ENCODE data around the gene PLEKHG1.

Gene PLEKHG1

GRCh38 chr6:150638765-150639164 is 39.1 kb downstream of the PLEKHG1 start:
- ATAC-seq: no peak

GRCh38 chr6:150639823-150640331 is 40.2 kb downstream of the PLEKHG1 start:
- ATAC-seq: no peak
- TF ChIP-seq, protein P1, sequence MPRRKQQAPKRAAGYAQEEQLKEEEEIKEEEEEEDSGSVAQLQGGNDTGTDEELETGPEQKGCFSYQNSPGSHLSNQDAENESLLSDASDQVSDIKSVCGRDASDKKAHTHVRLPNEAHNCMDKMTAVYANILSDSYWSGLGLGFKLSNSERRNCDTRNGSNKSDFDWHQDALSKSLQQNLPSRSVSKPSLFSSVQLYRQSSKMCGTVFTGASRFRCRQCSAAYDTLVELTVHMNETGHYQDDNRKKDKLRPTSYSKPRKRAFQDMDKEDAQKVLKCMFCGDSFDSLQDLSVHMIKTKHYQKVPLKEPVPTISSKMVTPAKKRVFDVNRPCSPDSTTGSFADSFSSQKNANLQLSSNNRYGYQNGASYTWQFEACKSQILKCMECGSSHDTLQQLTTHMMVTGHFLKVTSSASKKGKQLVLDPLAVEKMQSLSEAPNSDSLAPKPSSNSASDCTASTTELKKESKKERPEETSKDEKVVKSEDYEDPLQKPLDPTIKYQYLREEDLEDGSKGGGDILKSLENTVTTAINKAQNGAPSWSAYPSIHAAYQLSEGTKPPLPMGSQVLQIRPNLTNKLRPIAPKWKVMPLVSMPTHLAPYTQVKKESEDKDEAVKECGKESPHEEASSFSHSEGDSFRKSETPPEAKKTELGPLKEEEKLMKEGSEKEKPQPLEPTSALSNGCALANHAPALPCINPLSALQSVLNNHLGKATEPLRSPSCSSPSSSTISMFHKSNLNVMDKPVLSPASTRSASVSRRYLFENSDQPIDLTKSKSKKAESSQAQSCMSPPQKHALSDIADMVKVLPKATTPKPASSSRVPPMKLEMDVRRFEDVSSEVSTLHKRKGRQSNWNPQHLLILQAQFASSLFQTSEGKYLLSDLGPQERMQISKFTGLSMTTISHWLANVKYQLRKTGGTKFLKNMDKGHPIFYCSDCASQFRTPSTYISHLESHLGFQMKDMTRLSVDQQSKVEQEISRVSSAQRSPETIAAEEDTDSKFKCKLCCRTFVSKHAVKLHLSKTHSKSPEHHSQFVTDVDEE (CRISPR knock-in tag; IDR thresholded peaks at IDR 0.05): no peak
- TF ChIP-seq SNAI2 (CRISPR knock-in tag; IDR thresholded peaks at IDR 0.05) (no peak), CSDC2 (CRISPR knock-in tag; IDR thresholded peaks at IDR 0.05) (no peak), BACH2 (CRISPR knock-in tag; IDR thresholded peaks at IDR 0.05; ENCODE audit: borderline replicate concordance) (no peak), OSR1 (CRISPR knock-in tag; IDR thresholded peaks at IDR 0.05) (no peak), GLIS3 (CRISPR knock-in tag; IDR thresholded peaks at IDR 0.05) (no peak), TOX (CRISPR knock-in tag; IDR thresholded peaks at IDR 0.05; ENCODE audit: borderline replicate concordance) (no peak), ISL1 (CRISPR knock-in tag; IDR thresholded peaks at IDR 0.05) (no peak)
- TF ChIP-seq, protein P2, sequence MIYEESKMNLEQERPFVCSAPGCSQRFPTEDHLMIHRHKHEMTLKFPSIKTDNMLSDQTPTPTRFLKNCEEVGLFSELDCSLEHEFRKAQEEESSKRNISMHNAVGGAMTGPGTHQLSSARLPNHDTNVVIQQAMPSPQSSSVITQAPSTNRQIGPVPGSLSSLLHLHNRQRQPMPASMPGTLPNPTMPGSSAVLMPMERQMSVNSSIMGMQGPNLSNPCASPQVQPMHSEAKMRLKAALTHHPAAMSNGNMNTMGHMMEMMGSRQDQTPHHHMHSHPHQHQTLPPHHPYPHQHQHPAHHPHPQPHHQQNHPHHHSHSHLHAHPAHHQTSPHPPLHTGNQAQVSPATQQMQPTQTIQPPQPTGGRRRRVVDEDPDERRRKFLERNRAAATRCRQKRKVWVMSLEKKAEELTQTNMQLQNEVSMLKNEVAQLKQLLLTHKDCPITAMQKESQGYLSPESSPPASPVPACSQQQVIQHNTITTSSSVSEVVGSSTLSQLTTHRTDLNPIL (CRISPR knock-in tag; IDR thresholded peaks at IDR 0.05; ENCODE audit: low read depth): no peak

More at GRCh38 chr6:150638765-150639164, 39.1 kb downstream of the PLEKHG1 start:
- TF ChIP-seq ZFP30 (CRISPR knock-in tag; IDR thresholded peaks at IDR 0.05): no peak
- TF ChIP-seq ZFP3 (CRISPR knock-in tag; IDR thresholded peaks at IDR 0.05): no peak
- TF ChIP-seq RARB (CRISPR knock-in tag; IDR thresholded peaks at IDR 0.05): no peak
- TF ChIP-seq GLIS3 (CRISPR knock-in tag; IDR thresholded peaks at IDR 0.05): no peak
- no peak for TF ChIP-seq ISL1 (CRISPR knock-in tag; IDR thresholded peaks at IDR 0.05)
- no peak for TF ChIP-seq PATZ1 (CRISPR knock-in tag; IDR thresholded peaks at IDR 0.05; ENCODE audit: borderline replicate concordance)
- TF ChIP-seq, protein P3, sequence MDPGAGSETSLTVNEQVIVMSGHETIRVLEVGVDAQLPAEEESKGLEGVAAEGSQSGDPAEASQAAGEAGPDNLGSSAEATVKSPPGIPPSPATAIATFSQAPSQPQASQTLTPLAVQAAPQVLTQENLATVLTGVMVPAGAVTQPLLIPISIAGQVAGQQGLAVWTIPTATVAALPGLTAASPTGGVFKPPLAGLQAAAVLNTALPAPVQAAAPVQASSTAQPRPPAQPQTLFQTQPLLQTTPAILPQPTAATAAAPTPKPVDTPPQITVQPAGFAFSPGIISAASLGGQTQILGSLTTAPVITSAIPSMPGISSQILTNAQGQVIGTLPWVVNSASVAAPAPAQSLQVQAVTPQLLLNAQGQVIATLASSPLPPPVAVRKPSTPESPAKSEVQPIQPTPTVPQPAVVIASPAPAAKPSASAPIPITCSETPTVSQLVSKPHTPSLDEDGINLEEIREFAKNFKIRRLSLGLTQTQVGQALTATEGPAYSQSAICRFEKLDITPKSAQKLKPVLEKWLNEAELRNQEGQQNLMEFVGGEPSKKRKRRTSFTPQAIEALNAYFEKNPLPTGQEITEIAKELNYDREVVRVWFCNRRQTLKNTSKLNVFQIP (CRISPR knock-in tag; IDR thresholded peaks at IDR 0.05; ENCODE audit: borderline replicate concordance, low read depth): no peak
- TF ChIP-seq, protein P2 (CRISPR knock-in tag; IDR thresholded peaks at IDR 0.05; ENCODE audit: low read depth): no peak
- TF ChIP-seq TOX (CRISPR knock-in tag; IDR thresholded peaks at IDR 0.05; ENCODE audit: borderline replicate concordance): no peak
- TF ChIP-seq, protein P1 (CRISPR knock-in tag; IDR thresholded peaks at IDR 0.05): no peak
- no peak for TF ChIP-seq ESRRG (CRISPR knock-in tag; IDR thresholded peaks at IDR 0.05)
- no peak for TF ChIP-seq ZNF565 (CRISPR knock-in tag; conservative IDR thresholded peaks at IDR 0.05; ENCODE audit: low read depth)
- TF ChIP-seq CSRNP3 (CRISPR knock-in tag; IDR thresholded peaks at IDR 0.05): no peak
- no peak for TF ChIP-seq OSR1 (CRISPR knock-in tag; IDR thresholded peaks at IDR 0.05)
